GM18505 (cell line): Measurements from ENCODE around the gene RTKN2.
A peak's percentile ranks its signal among the peaks of the same experiment; 100 is the strongest.
"Not testable (repeated sequence)": the region's sequence is repeated elsewhere in the genome, so short reads cannot be mapped to it uniquely, and the experiment has no call there.

Experiments used
- ATAC-seq: cut with Tn5 transposase; IDR thresholded peaks from one replicate; pipeline ENCODE4 v1.9.1; 2021; ENCODE audit not compliant: unreplicated experiment
- POLR2A ChIP-seq: IDR thresholded peaks from 4 replicates; pipeline ENCODE4 v1.6.1; 2011; ENCODE audit warnings: borderline replicate concordance; ENCODE audit not compliant: insufficient read depth, insufficient read length; ENCODE audit errors: extremely low read depth

Gene RTKN2, protein sequence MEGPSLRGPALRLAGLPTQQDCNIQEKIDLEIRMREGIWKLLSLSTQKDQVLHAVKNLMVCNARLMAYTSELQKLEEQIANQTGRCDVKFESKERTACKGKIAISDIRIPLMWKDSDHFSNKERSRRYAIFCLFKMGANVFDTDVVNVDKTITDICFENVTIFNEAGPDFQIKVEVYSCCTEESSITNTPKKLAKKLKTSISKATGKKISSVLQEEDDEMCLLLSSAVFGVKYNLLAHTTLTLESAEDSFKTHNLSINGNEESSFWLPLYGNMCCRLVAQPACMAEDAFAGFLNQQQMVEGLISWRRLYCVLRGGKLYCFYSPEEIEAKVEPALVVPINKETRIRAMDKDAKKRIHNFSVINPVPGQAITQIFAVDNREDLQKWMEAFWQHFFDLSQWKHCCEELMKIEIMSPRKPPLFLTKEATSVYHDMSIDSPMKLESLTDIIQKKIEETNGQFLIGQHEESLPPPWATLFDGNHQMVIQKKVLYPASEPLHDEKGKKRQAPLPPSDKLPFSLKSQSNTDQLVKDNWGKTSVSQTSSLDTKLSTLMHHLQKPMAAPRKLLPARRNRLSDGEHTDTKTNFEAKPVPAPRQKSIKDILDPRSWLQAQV

GRCh38 chr10:62268399-62269114, at the start of gene RTKN2:
TSS of gene RTKN2 (minus strand) at chr10:62268844. CDS start at chr10:62268610, 234 bp downstream.
- TF ChIP-seq POLR2A = no peak
- peak; percentile 79 for ATAC-seq

GRCh38 chr10:62317257-62317656, 48.6 kb upstream of the RTKN2 start:
- ATAC-seq = no peak
- TF ChIP-seq POLR2A = no peak

DNA sequence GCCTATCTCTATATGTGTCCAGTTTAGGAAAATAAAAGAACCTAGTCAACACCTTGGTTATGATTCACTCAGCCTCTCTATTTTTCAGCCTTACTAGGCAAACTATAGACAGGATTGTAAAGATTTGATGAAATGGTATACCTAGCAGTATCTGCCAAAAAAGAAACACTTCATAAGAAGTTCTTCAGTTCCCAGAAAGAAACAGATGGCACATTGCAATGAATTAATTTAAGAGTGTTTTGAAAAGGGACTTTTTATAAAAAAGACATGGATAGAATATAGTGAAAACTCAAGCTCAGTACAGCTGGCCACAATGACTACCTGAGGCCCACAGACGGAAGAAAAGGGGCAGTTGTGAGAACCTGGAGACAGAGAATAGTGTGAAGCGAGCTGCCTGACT, 40.6 kb upstream of the RTKN2 start:
- no peak for ATAC-seq
- no peak for TF ChIP-seq POLR2A

DNA sequence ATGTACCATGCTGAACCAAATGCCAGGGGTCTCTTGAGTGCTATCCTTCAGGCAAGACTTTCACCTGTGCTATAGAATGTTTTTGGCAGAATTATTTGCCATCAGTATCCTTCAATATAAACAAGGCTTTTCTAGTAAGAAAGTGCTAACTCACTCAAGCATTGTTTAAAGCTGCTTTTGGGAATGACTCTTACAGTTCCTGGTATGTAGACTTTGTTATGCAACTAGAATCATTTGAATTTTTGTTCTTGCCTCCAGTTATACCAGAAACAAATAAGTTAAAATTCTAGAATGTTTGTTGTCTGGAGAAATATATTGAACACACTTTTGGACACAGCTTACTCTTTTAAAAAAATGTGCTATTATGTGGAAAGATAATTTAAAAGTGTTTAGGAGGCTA, 39.5 kb upstream of the RTKN2 start:
- no peak for TF ChIP-seq POLR2A
- no peak for ATAC-seq

- no peak for TF ChIP-seq POLR2A
- no peak for ATAC-seq
These were observed 39.0 kb upstream of the RTKN2 start for GRCh38 chr10:62307635-62308034.

- ATAC-seq = no peak
- no peak for TF ChIP-seq POLR2A
These were observed 38.0 kb upstream of the RTKN2 start for GRCh38 chr10:62306663-62307062.

DNA sequence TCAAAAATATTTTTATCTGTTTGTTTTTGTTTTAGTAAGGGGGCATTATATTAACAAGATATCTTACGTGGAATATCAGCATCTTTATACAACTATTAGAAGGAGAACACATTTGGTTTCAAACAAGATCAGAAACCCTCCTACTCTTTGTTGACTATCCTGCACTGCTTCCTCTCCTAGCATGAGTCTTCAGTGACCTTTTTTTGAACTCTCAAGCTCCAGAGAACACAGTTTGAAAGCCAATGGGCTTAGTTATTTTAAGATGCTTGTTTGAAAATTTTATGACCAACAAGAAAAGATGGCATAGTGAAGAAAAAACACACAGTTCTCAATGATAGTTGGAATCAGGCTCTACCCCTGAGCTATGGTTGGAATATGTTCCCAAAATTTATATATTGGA, 37.2 kb upstream of the RTKN2 start:
- ATAC-seq = no peak
- no peak for TF ChIP-seq POLR2A

DNA sequence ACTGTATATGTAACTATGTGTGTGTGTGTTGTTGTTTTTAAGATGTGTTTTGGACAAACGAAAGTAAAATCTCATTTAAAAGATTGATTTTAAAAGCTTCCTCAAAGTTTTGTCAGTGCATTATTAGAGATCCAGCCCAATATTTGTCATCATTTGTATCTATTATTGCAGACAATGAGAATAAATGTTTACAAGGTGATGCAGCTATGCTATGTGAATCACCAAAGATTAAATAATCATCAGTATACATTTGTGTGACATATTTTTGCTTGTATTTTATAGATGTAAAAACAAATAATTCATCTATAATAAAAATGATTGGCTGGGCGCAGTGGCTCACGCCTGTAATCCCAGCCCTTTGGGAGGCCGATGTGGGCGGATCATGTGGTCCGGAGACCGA, 35.3 kb upstream of the RTKN2 start:
- TF ChIP-seq POLR2A = no peak
- ATAC-seq = no peak

- TF ChIP-seq POLR2A = no peak
- no peak for ATAC-seq
These were observed 34.1 kb upstream of the RTKN2 start for GRCh38 chr10:62302760-62303159.

DNA sequence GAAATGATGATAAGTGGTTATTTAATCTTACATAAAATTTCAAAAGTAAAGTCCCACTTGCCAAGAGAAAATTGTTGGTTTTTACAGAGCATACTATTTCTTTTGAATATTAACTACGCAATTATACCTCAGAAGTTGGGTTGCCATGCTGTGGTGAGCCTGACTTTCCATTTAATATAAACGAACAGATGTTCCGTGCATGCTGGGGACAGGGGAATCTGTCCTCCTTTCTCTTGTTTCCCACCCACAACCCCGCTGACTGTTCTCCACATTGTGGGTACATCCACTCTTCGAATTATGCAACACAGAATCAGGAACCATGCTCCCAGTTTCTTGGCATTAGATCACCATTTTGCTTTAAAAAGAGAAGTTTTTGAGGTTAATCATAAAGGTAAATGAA, 29.2 kb upstream of the RTKN2 start:
- TF ChIP-seq POLR2A = no peak
- ATAC-seq = no peak

DNA sequence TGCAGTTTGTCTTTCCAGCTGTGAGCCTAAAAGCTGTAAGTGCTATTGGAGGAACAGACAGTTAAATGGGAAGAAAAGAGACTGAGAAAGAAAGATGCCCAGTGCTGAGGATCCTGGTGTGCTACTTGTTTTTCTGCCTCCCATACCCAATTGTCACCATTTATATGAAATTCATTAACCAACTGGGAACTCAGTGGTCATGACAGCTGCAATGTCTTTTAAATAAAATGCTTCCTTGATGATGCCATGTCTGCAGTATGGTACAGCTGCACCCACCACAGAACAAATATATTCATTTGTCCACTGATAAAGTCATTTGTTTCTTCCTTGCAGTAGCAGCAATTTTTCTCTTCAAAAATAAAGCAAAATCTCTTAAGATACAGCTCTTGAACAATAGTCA, 15.6 kb upstream of the RTKN2 start:
- TF ChIP-seq POLR2A = no peak
- no peak for ATAC-seq

DNA sequence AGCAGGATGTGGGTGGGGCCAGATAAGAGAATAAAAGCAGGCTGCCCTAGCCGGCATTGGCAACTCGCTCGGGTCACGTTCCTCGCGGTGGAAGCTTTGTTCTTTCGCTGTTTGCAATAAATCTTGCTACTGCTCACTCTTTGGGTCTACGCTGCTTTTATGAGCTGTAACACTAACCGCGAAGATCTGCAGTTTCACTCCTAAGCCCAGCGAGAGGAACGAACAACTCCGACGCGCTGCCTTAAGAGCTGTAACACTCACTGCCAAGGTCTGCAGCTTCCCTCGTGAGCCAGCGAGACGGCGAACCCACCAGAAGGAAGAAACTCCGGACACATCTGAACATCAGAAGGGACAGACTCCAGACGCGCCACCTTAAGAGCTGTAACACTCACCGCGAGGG, 12.7 kb upstream of the RTKN2 start:
- ATAC-seq = not testable (repeated sequence)

DNA sequence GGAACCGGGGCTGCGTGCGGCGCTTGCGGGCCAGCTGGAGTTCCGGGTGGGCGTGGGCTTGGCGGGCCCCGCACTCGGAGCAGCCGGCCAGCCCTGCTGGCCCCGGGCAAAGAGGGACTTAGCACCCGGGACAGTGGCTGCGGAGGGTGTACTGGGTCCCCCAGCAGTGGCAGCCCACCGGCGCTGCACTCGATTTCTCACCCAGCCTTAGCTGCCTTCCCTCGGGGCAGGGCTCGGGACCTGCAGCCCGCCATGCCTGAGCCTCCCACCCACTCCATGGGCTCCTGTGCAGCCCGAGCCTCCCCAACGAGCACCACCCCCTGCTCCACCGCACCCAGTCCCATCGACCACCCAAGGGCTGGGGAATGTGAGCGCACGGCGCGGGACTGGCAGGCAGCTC, 11.7 kb upstream of the RTKN2 start:
- ATAC-seq = not testable (repeated sequence)

DNA sequence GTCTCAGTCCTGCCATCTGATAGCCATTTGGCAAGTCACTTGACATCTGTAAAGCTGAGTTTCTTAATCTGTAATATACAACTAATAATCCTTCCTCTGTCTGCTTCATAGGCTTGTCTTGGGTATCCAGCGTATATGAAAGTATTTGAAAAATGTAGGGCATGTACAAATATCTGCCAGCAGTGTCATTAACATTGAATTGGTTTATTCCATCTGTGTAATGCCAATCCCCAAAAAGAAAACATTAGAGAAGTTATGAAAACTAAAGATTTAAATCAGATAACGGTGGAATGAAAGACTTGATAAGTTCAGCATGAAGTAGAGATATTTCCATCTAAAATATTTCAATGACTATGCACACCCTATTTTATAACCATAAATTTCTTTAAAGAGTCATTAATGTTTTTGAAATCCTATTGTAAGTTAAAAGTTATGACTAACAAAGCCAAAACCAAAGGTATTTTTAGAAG, 9.8 kb upstream of the RTKN2 start:
- ATAC-seq = no peak
- TF ChIP-seq POLR2A = no peak
